ENCODE results near the gene COL5A3.
A peak's percentile ranks its signal among the peaks of the same experiment; 100 is the strongest.
"Not testable (repeated sequence)": the region's sequence is repeated elsewhere in the genome, so short reads cannot be mapped to it uniquely, and the experiment has no call there.

Gene COL5A3

DNA sequence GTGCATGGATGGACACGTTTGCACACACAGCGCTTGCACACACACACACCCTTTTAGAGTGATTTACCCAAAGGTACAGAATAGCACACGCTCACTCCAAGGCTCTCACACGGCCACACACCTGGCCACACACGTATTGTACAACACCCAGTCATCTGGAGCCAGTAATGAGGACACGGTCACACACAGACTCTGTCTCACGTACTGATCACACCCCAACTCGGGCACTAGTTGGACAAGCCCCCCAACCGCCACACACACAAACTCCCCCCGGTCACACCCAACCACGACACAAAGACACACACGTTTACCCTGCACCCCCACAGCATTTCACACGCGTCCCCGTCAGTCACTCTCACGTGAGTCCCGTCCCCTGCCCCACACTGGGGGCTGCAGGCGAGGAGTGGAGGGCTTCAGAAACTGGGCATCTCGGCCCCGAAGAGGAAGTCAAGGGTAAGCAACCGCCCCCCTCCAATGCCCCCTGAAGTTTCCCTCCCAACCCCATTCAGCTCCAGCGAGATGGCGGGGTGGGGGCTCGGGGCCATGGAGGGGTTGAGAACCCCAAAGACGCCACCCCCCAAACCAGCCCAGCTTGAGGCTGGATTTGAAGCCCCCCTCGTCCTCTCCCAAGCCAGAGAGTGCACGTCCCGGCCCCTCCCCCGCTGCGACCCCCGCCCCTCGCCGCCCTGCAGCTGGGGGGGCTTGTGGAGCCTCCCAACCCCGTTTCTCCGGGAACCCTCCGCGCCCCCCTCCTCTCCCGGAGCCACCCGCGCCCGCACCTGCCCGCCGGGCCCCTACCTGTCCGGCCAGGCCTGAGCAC, 74.6 kb downstream of the COL5A3 start:
- DNase-seq: no peak

DNA sequence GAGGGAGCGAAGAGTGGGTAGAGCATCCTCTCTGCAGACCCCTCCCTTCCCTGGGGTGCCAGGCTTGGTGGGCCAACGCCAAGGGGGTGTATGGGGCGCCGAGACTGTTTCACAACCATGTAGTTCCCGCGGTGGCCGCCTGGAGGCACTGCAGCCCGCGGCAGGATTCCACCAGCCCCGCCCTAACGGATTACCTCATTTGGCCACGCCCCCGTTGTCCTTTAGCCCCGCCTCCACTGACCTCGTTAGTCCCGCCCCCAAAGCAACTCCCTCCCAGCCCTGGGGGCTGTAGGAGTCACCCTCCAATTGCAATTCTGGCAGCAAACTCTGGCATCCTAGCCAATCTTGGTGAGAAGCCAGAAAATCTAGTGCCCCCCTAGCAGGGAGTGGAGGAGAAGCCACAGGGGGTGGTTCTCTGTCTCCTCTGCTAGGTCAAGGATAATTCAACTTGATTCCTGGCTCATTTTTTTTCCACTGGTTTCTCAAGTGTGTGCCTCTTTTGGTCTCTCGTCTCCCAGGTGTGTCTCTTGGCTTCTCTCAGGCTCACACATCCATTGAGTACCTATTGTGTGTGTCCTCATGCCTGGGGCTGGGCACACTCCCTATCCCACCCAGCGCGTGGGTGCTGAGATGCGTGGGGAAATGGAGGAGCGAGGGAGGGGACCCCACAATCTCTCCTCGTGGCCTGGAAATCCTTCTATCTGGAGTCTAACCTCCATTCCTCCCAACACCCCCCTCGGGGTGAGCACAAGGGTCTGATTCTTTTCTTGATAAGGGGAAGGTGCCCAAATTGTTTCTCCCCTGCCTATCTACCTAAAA, 76.0 kb downstream of the COL5A3 start:
- DNase-seq: peak; percentile 74

DNA sequence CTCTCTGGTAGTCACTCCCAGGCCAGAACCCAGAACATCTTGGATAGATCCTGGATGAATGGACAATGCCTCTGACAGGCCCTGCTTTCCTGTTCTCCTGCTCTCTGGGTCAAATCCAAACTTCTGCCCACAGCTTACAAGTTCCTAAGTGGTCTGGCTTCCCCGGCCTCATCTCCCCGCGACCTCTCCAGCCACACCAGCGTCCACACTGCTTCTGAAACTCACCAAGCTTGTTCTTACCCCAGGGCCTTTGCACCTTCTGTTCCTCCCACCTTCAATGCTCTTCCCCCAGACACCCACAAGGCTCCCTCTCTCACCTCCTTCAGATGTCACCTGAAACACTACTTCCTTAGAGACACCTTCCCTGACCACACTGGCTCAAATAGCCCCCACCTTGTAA, 77.5 kb downstream of the COL5A3 start:
- DNase-seq: no peak

DNA sequence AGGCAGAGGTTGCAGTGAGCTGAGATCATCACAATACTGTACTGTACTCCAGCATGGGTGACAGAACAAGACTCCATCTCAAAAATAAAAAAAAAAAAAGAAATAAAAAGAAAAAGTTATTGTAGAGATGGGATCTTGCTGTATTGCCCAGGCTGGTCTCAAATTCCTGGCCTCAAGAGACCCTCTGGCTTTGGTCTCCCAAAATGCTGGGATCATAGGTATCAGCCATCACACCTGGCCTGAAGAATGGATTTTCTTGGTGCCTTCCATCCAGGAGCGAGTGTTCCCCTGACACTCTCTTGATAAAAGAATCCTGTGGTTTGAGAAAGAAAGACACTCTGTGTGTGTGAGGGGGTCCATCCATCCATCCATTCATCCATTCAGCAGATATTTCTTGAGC, 78.7 kb downstream of the COL5A3 start:
- no peak for DNase-seq

DNA sequence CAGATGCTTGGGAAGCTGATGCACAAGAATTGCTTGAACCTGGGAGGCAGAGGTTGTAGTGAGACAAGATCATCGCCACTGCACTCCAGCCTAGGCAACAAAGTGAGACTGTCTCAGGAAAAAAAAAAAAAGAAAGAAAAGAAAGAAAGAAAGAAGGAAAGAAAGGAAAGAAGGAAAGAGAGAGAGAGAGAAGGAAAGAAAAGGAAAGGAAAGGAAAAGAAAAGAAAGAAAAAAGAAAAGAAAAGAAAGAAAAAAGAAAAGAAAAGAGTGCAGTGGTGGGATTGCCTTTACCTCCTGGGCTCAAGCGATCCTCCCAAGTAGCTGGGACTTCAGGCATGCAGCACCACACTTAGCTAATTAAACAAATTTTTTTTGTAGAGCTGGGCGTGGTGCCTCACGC, 86.9 kb downstream of the COL5A3 start:
- DNase-seq: no peak

DNA sequence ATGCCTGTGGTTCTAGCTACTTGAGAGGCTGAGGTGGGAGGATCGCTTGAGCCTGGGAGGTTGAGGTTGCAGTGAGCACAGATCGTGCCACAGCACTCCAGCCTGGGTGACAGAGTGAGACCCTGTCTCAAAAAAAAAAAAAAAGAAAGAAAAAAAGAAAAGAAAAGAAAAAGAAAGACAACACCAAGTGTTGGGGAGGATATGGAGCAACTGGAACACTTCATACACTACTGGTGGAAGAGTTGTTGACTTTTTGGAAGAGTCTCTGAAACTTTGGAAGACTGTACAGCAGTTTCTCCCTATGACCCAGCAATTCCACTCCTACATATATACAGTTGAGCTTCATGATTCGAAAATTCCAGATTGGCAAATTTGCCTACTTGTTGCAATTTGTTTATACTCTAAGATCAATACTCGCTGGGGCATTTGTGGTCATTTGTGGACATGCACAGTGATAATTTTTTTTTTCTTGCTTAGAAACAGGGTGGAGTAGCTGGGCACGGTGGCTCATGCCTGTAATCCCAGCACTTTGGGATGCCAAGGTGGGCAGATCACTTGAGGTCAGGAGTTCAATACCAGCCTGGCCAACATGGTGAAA, 87.4 kb downstream of the COL5A3 start:
- not testable (repeated sequence) for DNase-seq

DNA sequence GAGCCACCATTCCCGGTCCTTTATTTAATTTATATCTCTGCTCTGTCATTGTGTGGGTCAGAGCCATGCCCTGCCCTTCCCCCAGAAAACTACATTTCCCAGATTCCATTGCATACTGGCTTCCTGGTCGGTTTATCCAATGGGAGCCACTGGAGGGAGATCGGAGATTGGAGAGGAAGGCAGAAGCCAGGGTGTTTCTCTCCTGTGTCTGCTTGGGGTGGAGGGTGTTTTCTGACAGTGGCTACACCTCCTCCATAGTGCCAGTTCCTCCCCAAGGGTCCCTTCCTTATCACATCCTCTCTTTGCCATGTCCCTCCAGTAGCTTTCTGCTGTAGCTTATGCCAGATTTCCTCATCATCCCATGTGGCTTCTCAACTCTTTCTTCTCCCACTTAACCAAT, 93.0 kb downstream of the COL5A3 start:
- no peak for DNase-seq

DNA sequence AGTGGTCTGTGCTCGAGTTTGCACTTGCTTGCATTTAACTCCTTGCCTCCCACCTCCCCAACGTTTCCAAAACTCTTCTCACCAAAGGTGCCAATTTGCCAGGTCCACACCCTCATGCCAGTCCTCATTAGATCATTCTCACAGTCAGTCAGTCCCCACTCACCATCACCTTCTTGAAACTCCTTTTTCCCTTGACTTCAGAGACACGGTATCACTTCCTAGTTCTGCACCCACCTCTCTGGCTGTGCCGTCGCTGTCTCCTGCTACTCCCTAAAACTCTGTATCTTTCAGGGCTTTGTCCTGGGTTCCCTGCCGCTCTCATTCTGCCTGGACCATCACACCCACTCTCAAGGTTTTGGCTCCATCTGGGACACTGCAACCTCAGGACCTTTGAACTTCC, 93.6 kb downstream of the COL5A3 start:
- no peak for DNase-seq

DNA sequence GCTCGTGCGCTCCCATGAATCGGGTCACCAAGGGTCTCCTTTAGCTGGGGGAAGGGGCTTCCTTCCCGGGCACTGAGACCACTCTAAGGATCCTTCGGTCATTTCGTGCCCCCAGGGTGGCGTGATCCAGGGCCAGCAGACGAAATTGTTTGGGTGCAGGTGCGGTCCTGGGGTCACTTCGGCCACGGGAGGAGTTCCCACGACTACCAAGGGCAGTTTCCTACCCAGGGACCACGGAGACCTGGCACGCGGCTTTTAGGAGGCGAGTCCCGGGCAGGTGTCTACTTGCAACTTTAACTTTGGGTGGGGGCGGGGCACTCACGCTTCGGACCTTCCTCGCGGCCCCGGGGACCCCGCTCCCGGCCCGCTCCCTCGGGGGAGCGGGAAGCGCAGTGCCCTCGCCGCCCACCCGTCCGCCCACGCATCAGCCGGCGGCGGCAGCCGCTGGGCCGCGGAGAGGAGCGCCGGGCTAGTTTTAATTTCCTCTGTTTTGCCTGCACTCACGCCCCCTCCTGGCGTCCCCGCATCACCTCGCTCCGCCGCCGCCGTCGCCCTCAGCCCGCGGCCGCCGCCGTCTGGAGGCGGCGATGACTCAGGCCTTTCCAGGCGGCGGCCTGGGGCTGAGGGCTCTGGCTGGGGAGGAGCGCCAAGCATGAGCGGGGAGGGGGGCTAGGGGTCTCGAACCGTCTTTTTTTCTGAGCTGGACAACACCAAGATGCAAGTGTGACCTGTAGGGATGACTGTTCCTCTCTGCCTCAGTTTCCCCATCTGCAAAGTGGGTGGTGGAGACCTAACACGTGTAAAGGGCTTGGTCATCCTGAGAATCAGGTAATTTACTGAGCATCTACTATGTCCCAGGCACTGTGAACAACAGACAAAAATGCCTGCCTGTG, 95.7 kb downstream of the COL5A3 start:
- DNase-seq: peak; percentile 79

DNA sequence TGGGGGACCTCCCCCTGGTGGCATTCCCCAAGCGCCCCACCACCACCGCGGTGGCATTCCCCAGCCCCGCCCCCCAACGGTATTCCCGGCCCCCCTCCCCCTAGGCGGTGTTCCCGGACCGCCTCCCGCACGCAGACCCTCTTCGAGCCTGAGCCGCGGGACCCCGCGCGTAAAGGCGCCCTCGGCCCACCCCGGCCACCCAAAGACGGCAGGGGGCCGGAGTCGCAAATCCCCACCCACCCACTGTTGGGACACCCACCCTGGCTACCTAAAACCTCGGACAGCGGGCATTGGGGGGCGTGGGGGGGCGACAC, 96.3 kb downstream of the COL5A3 start:
- DNase-seq: no peak

DNA sequence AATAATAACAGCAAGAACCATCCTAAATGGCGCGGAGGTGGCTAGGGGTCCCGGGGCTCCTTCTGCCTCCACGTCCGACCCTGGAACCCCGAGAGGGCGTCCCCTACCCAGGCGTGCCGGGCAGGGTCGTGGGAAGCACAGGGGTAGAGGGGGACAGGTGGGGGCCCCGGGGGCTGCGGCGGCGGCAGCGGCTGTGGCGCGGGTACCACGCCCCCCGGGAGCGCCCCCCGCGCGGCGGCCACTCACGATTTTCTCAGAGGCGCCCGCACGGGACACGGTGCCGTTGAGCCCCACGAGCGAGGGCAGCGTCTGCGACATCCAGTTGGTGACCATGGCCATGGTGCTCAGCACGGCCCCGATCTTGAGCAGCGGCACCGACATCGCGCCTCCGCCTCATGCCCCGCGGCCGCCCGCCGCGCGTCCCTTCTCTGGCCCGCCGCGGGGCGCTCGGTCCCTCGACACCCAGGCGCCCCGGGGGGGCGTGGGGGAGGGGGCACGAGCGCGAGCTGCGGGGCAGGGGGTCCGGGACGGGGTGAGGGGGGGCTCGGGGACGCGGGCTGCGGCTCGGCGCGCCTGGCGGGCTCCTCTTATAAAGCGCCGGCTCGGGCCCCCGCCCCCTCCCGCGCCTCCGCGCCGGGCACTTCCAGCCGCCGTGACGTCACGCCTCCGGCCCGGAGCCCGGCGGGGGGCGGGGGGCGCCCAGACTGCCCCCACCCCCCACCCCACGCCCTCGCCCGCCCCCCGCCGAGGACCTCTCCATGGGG, 96.9 kb downstream of the COL5A3 start:
- no peak for DNase-seq

DNA sequence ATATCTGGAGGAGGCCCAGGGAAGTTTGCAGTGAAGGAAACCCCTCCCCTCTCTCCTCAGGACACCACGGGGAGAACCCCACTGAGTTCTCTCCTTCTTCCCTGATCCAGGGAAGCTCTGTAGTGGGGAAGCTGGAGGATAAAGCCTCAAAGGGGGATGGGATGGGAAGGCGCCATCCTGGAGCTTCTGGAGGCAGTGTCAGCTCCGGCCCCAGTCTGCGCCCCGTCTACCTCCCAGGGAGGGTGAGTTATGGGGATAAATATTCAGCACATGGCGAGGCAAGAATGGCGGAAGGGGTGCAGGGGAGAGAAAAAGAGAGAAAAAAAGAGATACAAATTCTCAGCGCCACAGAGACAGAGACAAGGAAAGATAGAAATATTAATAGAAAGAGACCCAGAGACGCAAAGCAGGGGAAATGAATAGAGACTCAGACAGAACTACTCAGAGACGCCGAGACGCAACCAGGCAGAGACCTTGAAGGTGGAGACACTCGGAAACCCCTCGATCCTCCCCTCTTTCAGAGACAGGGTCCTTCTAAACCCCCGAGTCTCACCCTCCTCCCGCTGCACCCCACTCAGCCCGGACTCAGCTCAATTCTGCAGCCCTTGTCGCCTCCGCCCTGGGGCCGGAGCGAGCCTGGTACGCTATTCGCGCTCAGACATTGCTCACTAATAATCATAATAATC, 97.6 kb downstream of the COL5A3 start:
- DNase-seq: no peak

DNA sequence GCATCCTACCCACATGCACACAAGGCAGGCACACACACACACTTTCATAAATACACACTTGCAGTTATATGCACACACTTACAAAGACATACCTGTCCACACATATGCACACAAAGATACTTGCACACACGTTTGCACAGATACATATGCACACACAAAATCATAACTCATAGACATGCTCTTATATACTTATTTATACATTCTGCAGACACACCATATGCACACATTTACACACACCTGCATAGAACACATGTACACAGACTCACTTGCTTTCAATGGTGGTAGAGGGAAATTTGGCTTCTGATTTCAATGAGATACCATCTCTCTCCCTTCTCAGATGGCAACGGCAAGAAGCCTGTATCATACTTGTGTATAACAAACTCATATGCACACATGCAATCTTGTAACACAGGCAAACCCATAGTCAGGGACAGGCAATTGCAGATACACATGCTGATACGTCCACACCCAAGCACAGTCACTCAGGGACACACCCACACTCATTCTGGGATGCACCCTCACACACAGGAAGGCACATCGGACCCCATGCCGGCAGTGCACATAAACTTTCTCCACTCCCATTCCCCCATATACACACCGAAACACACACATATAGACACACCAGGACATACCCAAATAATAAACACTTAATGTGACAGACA, 98.6 kb downstream of the COL5A3 start:
- DNase-seq: no peak

DNA sequence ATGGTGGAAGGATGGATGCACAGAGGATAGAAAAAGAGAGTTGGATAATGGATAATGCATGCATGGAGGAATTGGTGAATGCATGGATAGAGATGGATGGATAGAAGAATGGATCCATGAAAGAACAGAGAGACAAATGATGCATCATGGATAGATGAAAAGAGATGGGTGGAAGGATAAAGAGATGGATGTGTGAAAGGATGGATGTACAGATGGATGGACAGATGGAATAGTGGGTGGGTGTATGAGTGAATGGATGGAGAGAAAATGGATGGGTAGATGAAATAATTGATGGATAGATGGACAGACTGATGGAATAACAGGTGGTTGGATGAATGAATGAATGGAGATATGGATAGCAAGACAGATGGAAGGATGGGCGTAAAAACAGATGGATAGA, 99.7 kb downstream of the COL5A3 start:
- no peak for DNase-seq

Data from CD4-positive, alpha-beta T cell treated with Interleukin-15 for 1 hour (primary cell).